Right hindlimb (tissue), 1 donor: ENCODE results near the gene ISG20L2.
"Not testable (repeated sequence)": the region's sequence is repeated elsewhere in the genome, so short reads cannot be mapped to it uniquely, and the experiment has no call there.

Experiments used
- DNase-seq: peaks from one replicate; pipeline ENCODE4 v3.0.0-alpha.2; 2018

The ISG20L2 gene

GRCh38 chr1:156728599-156729462, at the start of gene ISG20L2:
Gene ISG20L2, minus strand, starts transcription at chr1:156728766. Its CDS starts 1,114 bp downstream, at chr1:156727652.
- peak; percentile 97 for DNase-seq

- DNase-seq: no peak
These were observed 49.0 kb upstream of the ISG20L2 start for GRCh38 chr1:156777573-156777972.

- DNase-seq: no peak
These were observed 48.4 kb upstream of the ISG20L2 start for GRCh38 chr1:156776942-156777341.

- DNase-seq: no peak
These were observed 47.2 kb upstream of the ISG20L2 start for GRCh38 chr1:156775799-156776198.

GRCh38 chr1:156773607-156774006, 45.0 kb upstream of the ISG20L2 start:
- DNase-seq: no peak

- DNase-seq: no peak
These were observed 44.3 kb upstream of the ISG20L2 start for GRCh38 chr1:156772728-156773497.

GRCh38 chr1:156772222-156772621, 43.7 kb upstream of the ISG20L2 start:
- no peak for DNase-seq

- no peak for DNase-seq
These were observed 40.2 kb upstream of the ISG20L2 start for GRCh38 chr1:156768610-156769295.

GRCh38 chr1:156767879-156768604, 39.5 kb upstream of the ISG20L2 start:
- DNase-seq: peak; percentile 62

- DNase-seq: peak; percentile 100
These were observed 38.7 kb upstream of the ISG20L2 start, which contains the start of gene PRCC for GRCh38 chr1:156767101-156767878. Gene PRCC, plus strand, starts transcription at chr1:156767535. Its CDS starts 237 bp downstream, at chr1:156767772.

- DNase-seq: no peak
These were observed 37.9 kb upstream of the ISG20L2 start for GRCh38 chr1:156766298-156767100.

- no peak for DNase-seq
These were observed 37.1 kb upstream of the ISG20L2 start for GRCh38 chr1:156765666-156766065.

- DNase-seq: not testable (repeated sequence)
These were observed 36.6 kb upstream of the ISG20L2 start for GRCh38 chr1:156765136-156765535.

- DNase-seq: no peak
These were observed 32.2 kb upstream of the ISG20L2 start for GRCh38 chr1:156760796-156761104.

GRCh38 chr1:156760092-156760795, 31.7 kb upstream of the ISG20L2 start:
- DNase-seq: no peak

GRCh38 chr1:156757572-156758253, 29.1 kb upstream of the ISG20L2 start:
- not testable (repeated sequence) for DNase-seq

- DNase-seq: no peak
These were observed 27.8 kb upstream of the ISG20L2 start for GRCh38 chr1:156756355-156756754.

GRCh38 chr1:156755527-156755950, 27.0 kb upstream of the ISG20L2 start:
- no peak for DNase-seq

GRCh38 chr1:156754219-156754618, 25.7 kb upstream of the ISG20L2 start:
- DNase-seq: no peak
